ENCODE data around the gene PTDSS2. TPM values are rescaled to one million over a fixed set of nuclear protein-coding genes. Genes with fewer than 3 reads are reported as not detected.
A peak's percentile ranks its signal among the peaks of the same experiment; 100 is the strongest.

Gene PTDSS2
- total and polyA plus RNA-seq, 9 of the 15 experiments (the other 6 are each of a cell fraction or from before 2014, with no cell fraction given) = 0.45 to 53.9 (median 17.2) TPM

DNA sequence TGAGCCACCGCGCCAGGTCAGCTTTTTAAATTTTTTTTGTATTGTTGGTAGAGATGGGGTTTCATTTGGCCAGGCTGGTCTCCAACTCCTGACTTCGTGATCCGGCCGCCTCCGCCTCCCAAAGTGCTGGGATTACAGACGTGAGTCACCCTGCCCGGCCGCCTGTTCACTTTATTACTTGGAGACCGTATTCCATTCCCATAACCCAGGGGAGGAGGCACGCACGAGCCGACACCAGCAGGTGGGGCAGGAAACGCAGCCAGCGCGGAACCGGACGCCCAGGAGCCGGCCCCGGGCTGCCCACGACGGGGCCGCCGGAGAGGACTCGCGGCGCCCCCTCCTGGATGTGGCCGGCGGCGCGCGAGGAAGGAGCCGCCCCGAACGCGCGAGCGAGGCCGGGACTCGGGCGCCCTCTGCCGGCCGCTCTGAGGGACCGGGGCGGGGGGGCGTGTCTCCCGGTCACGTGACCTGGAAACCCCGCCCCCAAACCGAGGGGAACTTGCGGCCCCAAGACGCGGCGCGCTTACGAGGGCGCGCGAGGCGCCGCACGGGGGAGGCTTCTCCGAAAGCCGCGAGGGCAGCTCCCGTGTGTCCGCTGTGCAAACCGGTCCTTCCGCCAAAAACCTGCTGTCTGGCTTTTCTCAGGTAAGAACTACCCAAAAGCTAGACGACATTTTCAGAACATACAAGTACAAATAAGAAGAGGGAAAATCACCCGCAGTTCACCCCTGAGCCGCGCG is 68.6 kb downstream of the PTDSS2 start (continued):
- TF ChIP-seq ZNF408 (CRISPR knock-in tag; IDR thresholded peaks at IDR 0.05; ENCODE audit: low read depth) (no peak), ZNF165 (CRISPR knock-in tag; IDR thresholded peaks at IDR 0.05; ENCODE audit: borderline replicate concordance) (no peak), HNRNPK (IDR thresholded peaks at IDR 0.05; ENCODE audit: low read depth, low read length, poor library complexity, severe bottlenecking) (no peak), PPARD (CRISPR knock-in tag; IDR thresholded peaks at IDR 0.05) (no peak), SMAD2 (IDR thresholded peaks at IDR 0.05; ENCODE audit: low read depth, low read length) (no peak), ARHGAP35 (IDR thresholded peaks at IDR 0.05; ENCODE audit: partially characterized antibody) (no peak), ELF4 (CRISPR knock-in tag; IDR thresholded peaks at IDR 0.05) (no peak), ZNF133 (CRISPR knock-in tag; IDR thresholded peaks at IDR 0.05) (no peak), RAD21 (CRISPR knock-in tag; conservative IDR thresholded peaks at IDR 0.05 in 1 of 2, IDR thresholded peaks at IDR 0.05 in 1 of 2) (peak; percentile 96 to 99), ARID1B (IDR thresholded peaks at IDR 0.05) (no peak), NFYB (IDR thresholded peaks at IDR 0.05; ENCODE audit: extremely low read depth, insufficient read length) (no peak), MYBL2 (IDR thresholded peaks at IDR 0.05; ENCODE audit: low read depth) (no peak), MYBL2 (CRISPR knock-in tag; IDR thresholded peaks at IDR 0.05; ENCODE audit: borderline replicate concordance) (no peak)
- TF ChIP-seq, protein P1, sequence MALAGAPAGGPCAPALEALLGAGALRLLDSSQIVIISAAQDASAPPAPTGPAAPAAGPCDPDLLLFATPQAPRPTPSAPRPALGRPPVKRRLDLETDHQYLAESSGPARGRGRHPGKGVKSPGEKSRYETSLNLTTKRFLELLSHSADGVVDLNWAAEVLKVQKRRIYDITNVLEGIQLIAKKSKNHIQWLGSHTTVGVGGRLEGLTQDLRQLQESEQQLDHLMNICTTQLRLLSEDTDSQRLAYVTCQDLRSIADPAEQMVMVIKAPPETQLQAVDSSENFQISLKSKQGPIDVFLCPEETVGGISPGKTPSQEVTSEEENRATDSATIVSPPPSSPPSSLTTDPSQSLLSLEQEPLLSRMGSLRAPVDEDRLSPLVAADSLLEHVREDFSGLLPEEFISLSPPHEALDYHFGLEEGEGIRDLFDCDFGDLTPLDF (CRISPR knock-in tag; IDR thresholded peaks at IDR 0.05) = peak; percentile 91
- TF ChIP-seq, protein P2, sequence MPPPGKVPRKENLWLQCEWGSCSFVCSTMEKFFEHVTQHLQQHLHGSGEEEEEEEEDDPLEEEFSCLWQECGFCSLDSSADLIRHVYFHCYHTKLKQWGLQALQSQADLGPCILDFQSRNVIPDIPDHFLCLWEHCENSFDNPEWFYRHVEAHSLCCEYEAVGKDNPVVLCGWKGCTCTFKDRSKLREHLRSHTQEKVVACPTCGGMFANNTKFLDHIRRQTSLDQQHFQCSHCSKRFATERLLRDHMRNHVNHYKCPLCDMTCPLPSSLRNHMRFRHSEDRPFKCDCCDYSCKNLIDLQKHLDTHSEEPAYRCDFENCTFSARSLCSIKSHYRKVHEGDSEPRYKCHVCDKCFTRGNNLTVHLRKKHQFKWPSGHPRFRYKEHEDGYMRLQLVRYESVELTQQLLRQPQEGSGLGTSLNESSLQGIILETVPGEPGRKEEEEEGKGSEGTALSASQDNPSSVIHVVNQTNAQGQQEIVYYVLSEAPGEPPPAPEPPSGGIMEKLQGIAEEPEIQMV (tag; conservative IDR thresholded peaks at IDR 0.05; ENCODE audit: low read depth) = no peak
